T follicular helper cell (primary cell): Measurements from ENCODE around the gene KLHDC7B.

Experiments
- DNase-seq: peaks from one replicate; pipeline ENCODE4 v3.0.0-alpha.2; 2020; ENCODE audit warnings: low read depth

Gene KLHDC7B

DNA sequence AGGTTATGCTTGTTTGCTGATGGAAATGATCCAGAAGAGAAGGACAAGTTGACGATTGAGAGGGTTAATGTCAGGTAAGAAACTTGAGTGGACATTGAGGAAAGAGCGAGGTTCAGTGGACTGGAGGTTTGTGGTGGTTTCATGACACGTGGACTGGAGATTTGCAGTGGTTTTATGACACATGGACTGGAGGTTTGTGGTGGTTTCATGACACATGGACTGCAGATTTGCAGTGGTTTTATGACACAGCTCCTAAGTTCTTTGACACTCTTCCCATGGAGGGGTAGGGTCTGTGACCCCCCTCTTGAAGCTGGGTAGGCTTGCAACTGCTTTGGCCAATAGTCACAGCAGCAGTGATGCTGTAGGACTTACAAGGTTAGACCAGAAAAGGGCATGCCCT is 49.5 kb downstream of the KLHDC7B start:
- DNase-seq = no peak

DNA sequence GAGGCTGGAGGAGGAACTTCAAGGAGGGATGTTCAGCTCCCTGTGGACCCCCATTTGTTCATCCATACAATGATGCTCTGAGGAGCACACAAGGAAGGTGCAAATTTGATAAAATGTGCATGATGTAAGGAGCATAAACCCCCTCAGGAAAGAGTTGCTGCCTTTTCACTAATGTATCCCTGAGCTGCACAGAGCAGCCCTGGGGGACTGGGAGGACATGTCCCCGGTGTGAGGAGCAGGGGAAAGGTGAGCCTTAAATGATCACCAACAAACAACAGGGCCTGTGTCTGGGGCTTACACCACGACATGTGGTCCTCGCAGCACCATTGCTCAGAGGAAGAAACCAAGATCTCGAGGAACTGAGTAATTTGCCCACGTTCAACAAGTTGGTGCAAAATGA is 51.4 kb downstream of the KLHDC7B start:
- no peak for DNase-seq

DNA sequence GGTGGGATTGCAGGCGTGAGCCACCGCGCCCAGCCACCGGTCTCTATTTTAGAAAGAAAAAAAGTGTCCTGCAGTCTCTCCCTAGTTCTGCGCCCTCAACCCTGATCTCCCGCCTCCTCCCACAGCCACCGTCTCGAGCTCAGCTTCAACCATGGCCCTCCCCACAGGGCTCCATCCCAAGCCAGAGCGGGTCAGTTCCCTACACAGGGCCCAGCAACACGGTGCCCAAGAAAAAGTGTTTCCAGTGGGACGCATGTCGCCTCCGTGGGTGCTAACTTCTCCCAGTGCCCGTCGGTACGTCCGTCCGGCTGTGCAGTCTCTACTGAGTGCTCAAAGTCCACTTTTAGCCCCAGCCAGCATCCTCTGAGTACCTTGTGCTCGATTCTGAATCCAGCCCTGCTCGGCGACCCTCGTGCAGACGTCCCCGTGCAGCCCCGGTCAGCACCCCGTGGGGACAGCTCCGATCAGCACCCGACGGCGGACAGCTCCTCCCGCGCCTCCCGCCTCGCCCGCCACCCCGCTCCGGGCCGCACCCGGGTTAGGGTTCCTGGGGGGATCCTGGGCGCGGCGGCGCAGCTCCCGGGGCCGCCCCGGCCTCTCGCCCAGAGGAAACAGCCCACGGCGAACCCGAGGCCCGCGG is 54.2 kb downstream of the KLHDC7B start:
- DNase-seq = peak; percentile 52

DNA sequence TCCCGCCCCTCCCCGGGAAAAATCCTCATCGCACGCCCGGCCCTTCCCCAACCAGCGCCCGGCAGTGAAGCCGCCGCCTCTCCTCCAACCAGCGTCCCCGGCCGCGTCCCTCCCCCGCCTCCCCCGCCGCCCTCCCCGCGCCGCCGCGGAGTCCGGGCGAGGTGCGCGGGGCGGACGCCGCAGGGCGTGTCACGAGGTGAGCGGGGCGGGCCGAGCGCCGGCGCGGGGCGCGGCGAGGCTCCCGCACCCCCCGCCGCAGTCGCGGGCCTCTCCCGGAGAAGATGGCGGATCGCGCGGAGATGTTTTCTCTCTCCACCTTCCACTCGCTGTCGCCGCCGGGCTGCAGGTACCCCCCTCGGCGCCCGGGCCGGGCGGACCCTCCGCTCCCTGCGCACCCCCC is 54.8 kb downstream of the KLHDC7B start, which contains the start of gene MAPK8IP2:
TSS of gene MAPK8IP2 (plus strand) at position 256 of the 400 bp plus-strand sequence. CDS start at position 282, 26 bp downstream.
- DNase-seq = no peak
